H1 (cell line): ENCODE data around the gene KCNMA1. TPM values are rescaled to one million over a fixed set of nuclear protein-coding genes. Genes with fewer than 3 reads are reported as not detected.

Source experiments
- CTCF ChIA-PET: fragments of 300-600 bp; sonication (Branson Sonifier 250); formaldehyde crosslinking; loops from one replicate; lab custom pipeline; 2021; ENCODE audit not compliant: partially characterized antibody; lab: Charles Lee
- POLR2A ChIA-PET: fragments of 300-600 bp; sonication (Branson Sonifier 250); formaldehyde crosslinking; loops from one replicate; lab custom pipeline; 2021; ENCODE audit warnings: inconsistent platforms; ENCODE audit not compliant: partially characterized antibody; lab: Charles Lee
- DNase-seq, 2 experiments: peaks; one replicate each; pipeline versions ENCODE4 v3.0.0 to v3.0.0-alpha.2; 2010 to 2022; ENCODE audit warnings: low spot score in 2 of 2, low read depth in 1 of 2, mixed read lengths in 1 of 2
- FAIRE-seq: peaks from 2 replicates; lab custom pipeline; 2011; peaks lifted over from hg19 to GRCh38; lab: Jason Lieb, UNC
- H2AFZ ChIP-seq: 2 replicates; pipeline ENCODE4 v1.8.1; 2012; ENCODE audit warnings: low read length, inconsistent platforms
- H2AK5ac ChIP-seq: 2 replicates; pipeline ENCODE4 v1.6.1; 2013; ENCODE audit warnings: low read depth, low read length
- H2BK120ac ChIP-seq: replicated peaks from 2 replicates; pipeline ENCODE3; 2013; ENCODE audit warnings: low read depth, low read length, inconsistent platforms
- H2BK12ac ChIP-seq: 2 replicates; pipeline ENCODE4 v1.6.1; 2013; ENCODE audit warnings: low read depth, low read length
- H2BK15ac ChIP-seq: 2 replicates; pipeline ENCODE4 v1.6.1; 2013; ENCODE audit warnings: low read length
- H2BK20ac ChIP-seq: 2 replicates; pipeline ENCODE4 v1.6.1; 2013; ENCODE audit warnings: low read length
- H2BK5ac ChIP-seq: 2 replicates; pipeline ENCODE4 v1.6.1; 2013; ENCODE audit warnings: low read depth, low read length
- H3K14ac ChIP-seq: 2 replicates; pipeline ENCODE4 v1.6.1; 2013; ENCODE audit warnings: inconsistent platforms; ENCODE audit not compliant: insufficient read length
- H3K18ac ChIP-seq: 2 replicates; pipeline ENCODE4 v1.6.1; 2013; ENCODE audit warnings: low read length; ENCODE audit errors: extremely low read depth
- H3K23ac ChIP-seq: 2 replicates; pipeline ENCODE4 v1.6.1; 2013; ENCODE audit warnings: inconsistent platforms; ENCODE audit not compliant: insufficient read length
- H3K23me2 ChIP-seq: 2 replicates; pipeline ENCODE4 v1.6.1; 2013; ENCODE audit warnings: low read depth, low read length
- H3K27ac ChIP-seq: 2 replicates; pipeline ENCODE4 v1.6.1; 2011; ENCODE audit warnings: low read depth, low read length, inconsistent platforms
- H3K27me3 ChIP-seq, 4 experiments: replicated peaks in 1 of 4; 1 replicate in 1 of 4; 2 replicates in 3 of 4; pipeline versions ENCODE4 v1.6.1 to v1.8.1; 2011 to 2013; ENCODE audit warnings: low read length in 3 of 4, mild to moderate bottlenecking in 3 of 4, inconsistent platforms in 2 of 4, mixed read lengths in 2 of 4, moderate library complexity in 1 of 4; ENCODE audit not compliant: control insufficient read depth in 3 of 4, insufficient read depth in 3 of 4; ENCODE audit errors: extremely low read depth in 1 of 4
- H3K36me3 ChIP-seq, 4 experiments: 2 replicates each; pipeline versions ENCODE4 v1.6.1 to v1.8.1; 2011 to 2013; ENCODE audit warnings: mild to moderate bottlenecking in 4 of 4, low read length in 3 of 4, moderate library complexity in 2 of 4, control low read depth in 1 of 4, inconsistent platforms in 1 of 4; ENCODE audit not compliant: insufficient read depth in 4 of 4, control insufficient read depth in 2 of 4
- H3K4ac ChIP-seq: replicated peaks from 2 replicates; pipeline ENCODE3; 2013; ENCODE audit warnings: low read length, low read depth, mixed read lengths, inconsistent platforms; ENCODE audit not compliant: insufficient read length
- H3K4me1 ChIP-seq, 4 experiments: replicated peaks in 1 of 4; 1 replicate in 1 of 4; 2 replicates in 3 of 4; pipeline versions ENCODE4 v1.6.1 to v1.8.1; 2011 to 2013; ENCODE audit warnings: low read length in 3 of 4, inconsistent platforms in 2 of 4, mixed read lengths in 1 of 4; ENCODE audit not compliant: insufficient read depth in 4 of 4, control insufficient read depth in 3 of 4
- H3K4me2 ChIP-seq, 2 experiments: 2 replicates each; pipeline versions ENCODE4 v1.6.1 to v1.8.1; 2011 to 2013; ENCODE audit warnings: low read depth in 2 of 2, low read length in 2 of 2, control low read depth in 1 of 2, inconsistent platforms in 1 of 2, mild to moderate bottlenecking in 1 of 2; ENCODE audit not compliant: insufficient read depth in 1 of 2
- H3K4me3 ChIP-seq, 4 experiments: fragments of 200-600, 300-600 bp in 1 of 4; sonication (generic), shearing (Covaris generic), sonication (Bioruptor Twin) in 1 of 4; 2 replicates each; pipeline versions ENCODE4 v1.5.1 to v1.8.1; 2011 to 2016; ENCODE audit warnings: low read length in 4 of 4, low read depth in 3 of 4, control low read depth in 2 of 4, inconsistent platforms in 2 of 4, mild to moderate bottlenecking in 2 of 4, mixed read lengths in 1 of 4, moderate library complexity in 1 of 4; ENCODE audit not compliant: insufficient read depth in 2 of 4; ENCODE audit errors: extremely low read depth in 1 of 4
- H3K56ac ChIP-seq: replicated peaks from 2 replicates; pipeline ENCODE3; 2013; ENCODE audit warnings: low read depth, mild to moderate bottlenecking, mixed read lengths, low read length, inconsistent platforms; ENCODE audit not compliant: insufficient read length
- H3K79me1 ChIP-seq: 2 replicates; pipeline ENCODE4 v1.6.1; 2013; ENCODE audit warnings: low read depth, low read length, control low read depth
- H3K79me2 ChIP-seq, 2 experiments: 2 replicates each; pipeline versions ENCODE4 v1.6.1 to v1.8.1; 2012 to 2013; ENCODE audit warnings: low read length in 2 of 2, mild to moderate bottlenecking in 2 of 2, inconsistent platforms in 1 of 2; ENCODE audit not compliant: insufficient read depth in 2 of 2, control insufficient read depth in 1 of 2
- H3K9ac ChIP-seq, 4 experiments: replicated peaks in 1 of 4; 1 replicate in 1 of 4; 2 replicates in 3 of 4; pipeline versions ENCODE4 v1.6.1 to v1.8.1; 2011 to 2013; ENCODE audit warnings: low read depth in 3 of 4, low read length in 3 of 4, control low read depth in 2 of 4, mild to moderate bottlenecking in 2 of 4, moderate library complexity in 2 of 4, inconsistent platforms in 1 of 4; ENCODE audit errors: extremely low read depth in 1 of 4
- H3K9me3 ChIP-seq, 2 experiments: 2 replicates each; pipeline versions ENCODE4 v1.6.1 to v1.8.1; 2012 to 2013; ENCODE audit warnings: mild to moderate bottlenecking in 2 of 2, moderate library complexity in 2 of 2, control low read depth in 1 of 2, inconsistent platforms in 1 of 2, low read depth in 1 of 2, low read length in 1 of 2, mixed read lengths in 1 of 2; ENCODE audit not compliant: insufficient read depth in 2 of 2
- H4K20me1 ChIP-seq, 2 experiments: replicated peaks in 1 of 2; 2 replicates each; pipeline versions ENCODE3 to v1.8.1; 2011 to 2013; ENCODE audit warnings: inconsistent platforms in 2 of 2, low read length in 2 of 2, mild to moderate bottlenecking in 1 of 2; ENCODE audit not compliant: insufficient read depth in 2 of 2, control insufficient read depth in 1 of 2
- H4K5ac ChIP-seq: 2 replicates; pipeline ENCODE4 v1.6.1; 2013; ENCODE audit warnings: low read length, low read depth, mixed read lengths, inconsistent platforms; ENCODE audit not compliant: insufficient read length
- H4K8ac ChIP-seq: 2 replicates; pipeline ENCODE4 v1.8.0; 2013; ENCODE audit warnings: mild to moderate bottlenecking, moderate library complexity, low read length, inconsistent platforms; ENCODE audit not compliant: insufficient read depth; ENCODE audit errors: extremely low read depth
- H4K91ac ChIP-seq: replicated peaks from 2 replicates; pipeline ENCODE3; 2013; ENCODE audit warnings: low read length, mixed read lengths, inconsistent platforms; ENCODE audit not compliant: insufficient read length
- ASH2L ChIP-seq: fragments of 200-600, 300-600 bp; sonication (generic); IDR thresholded peaks from one replicate; pipeline ENCODE4 v1.7.1; 2017; ENCODE audit warnings: low read length
- ATF3 ChIP-seq: IDR thresholded peaks from 2 replicates; pipeline ENCODE4 v1.6.1; 2011; ENCODE audit warnings: low read depth, mild to moderate bottlenecking, low read length; ENCODE audit not compliant: insufficient read depth
- BRCA1 ChIP-seq: IDR thresholded peaks from 2 replicates; pipeline ENCODE4 v1.6.1; 2012; ENCODE audit warnings: low read depth, low read length, improper control_type of control experiment
- CBX5 ChIP-seq: fragments of 300-800, 300-1000 bp; sonication (generic); IDR thresholded peaks from 2 replicates; pipeline ENCODE4 v1.7.1; 2016; ENCODE audit warnings: antibody characterized with exemption, low read length, low read depth
- HDAC6 ChIP-seq: IDR thresholded peaks from one replicate; pipeline ENCODE4 v1.7.1; 2012; ENCODE audit warnings: low read depth, mild to moderate bottlenecking, inconsistent platforms, low read length, moderate library complexity
- JUN ChIP-seq: IDR thresholded peaks from 2 replicates; pipeline ENCODE4 v1.6.1; 2011; ENCODE audit warnings: low read depth, mild to moderate bottlenecking, improper control_type of control experiment, low read length
- KDM1A ChIP-seq: fragments of 200-600, 300-600 bp; sonication (generic); IDR thresholded peaks from 2 replicates; pipeline ENCODE4 v1.7.1; 2016; ENCODE audit warnings: mild to moderate bottlenecking, low read length, borderline replicate concordance
- NANOG ChIP-seq: IDR thresholded peaks from 2 replicates; pipeline ENCODE4 v1.6.1; 2011; ENCODE audit warnings: low read length, low read depth, mild to moderate bottlenecking, inconsistent platforms; ENCODE audit not compliant: insufficient read depth, poor library complexity, severe bottlenecking
- POLR2A ChIP-seq, 2 experiments: IDR thresholded peaks; 1 replicate in 1 of 2; 2 replicates in 1 of 2; pipeline ENCODE4 v1.6.1; 2011; ENCODE audit warnings: low read depth in 2 of 2, low read length in 2 of 2, mild to moderate bottlenecking in 2 of 2; ENCODE audit errors: control extremely low read depth in 1 of 2
- RBBP5 ChIP-seq: IDR thresholded peaks from 2 replicates; pipeline ENCODE4 v1.7.1; 2012; ENCODE audit warnings: low read depth, mild to moderate bottlenecking, inconsistent platforms, low read length, moderate library complexity, borderline replicate concordance
- RNF2 ChIP-seq: fragments of 200-900, 300-1000 bp; sonication (generic); IDR thresholded peaks from 2 replicates; pipeline ENCODE4 v1.7.1; 2016; ENCODE audit warnings: borderline replicate concordance, low read depth, mild to moderate bottlenecking, antibody characterized with exemption, low read length; ENCODE audit not compliant: poor library complexity, severe bottlenecking; ENCODE audit errors: missing control alignments
- RXRA ChIP-seq: IDR thresholded peaks from 2 replicates; pipeline ENCODE4 v1.6.1; 2011; ENCODE audit warnings: low read depth, mild to moderate bottlenecking, low read length, moderate library complexity; ENCODE audit not compliant: insufficient read depth
- TEAD4 ChIP-seq: IDR thresholded peaks from 2 replicates; pipeline ENCODE4 v1.6.1; 2012; ENCODE audit warnings: low read depth, low read length, inconsistent platforms, mixed read lengths
- whole genome bisulfite sequencing, 2 experiments: shearing (Covaris generic) in 1 of 2; methylation state at CpG; one replicate each; pipeline versions ENCODE4 v1.1.6 to v1.1.7; 2013 to 2015; ENCODE audit warnings: low lambda C conversion rate in 2 of 2, mixed read lengths in 2 of 2, inconsistent platforms in 1 of 2, low coverage in 1 of 2, missing lambda C conversion rate in 1 of 2; ENCODE audit not compliant: insufficient replicate concordance in 2 of 2, insufficient coverage in 1 of 2, insufficient read length in 1 of 2; ENCODE audit errors: extremely low coverage in 1 of 2, missing lambda C conversion rate in 1 of 2; 5-methylcytosine and 5-hydroxymethylcytosine counted together
- polyA plus RNA-seq, 7 experiments: library from polyadenylated mRNA; depleted of rRNA in 3 of 7; stranded (reverse) in 5 of 7; unstranded in 2 of 7; fragments of >200 nt in 5 of 7; fragments of 200-250 nt in 2 of 7; gene quantifications; 1 replicate in 5 of 7; 2 replicates in 1 of 7; 4 replicates in 1 of 7; pipeline versions ENCODE4 v1.2.1 to v1.2.3, GENCODE V29; 2011 to 2013; ENCODE audit warnings: missing spikeins in 2 of 7, mixed read lengths in 2 of 7
- total RNA-seq: library from RNA; stranded (reverse); fragmentation: NEBNext Ultra II Directional; extraction: Animal tissue kit (Norgen Biotek cat#: 25700); gene quantifications from 2 replicates; pipeline ENCODE4 v1.2.1, GENCODE V29; 2021

KCNMA1 gene
- total and polyA plus RNA-seq, 2 of the 8 experiments (the other 6 are each of a cell fraction or from before 2014, with no cell fraction given): 10.2 to 11.1 TPM

- H4K91ac ChIP-seq: no peak overlapping the region
- no peak overlapping the region for H3K56ac ChIP-seq
- no peak overlapping the region for H2AFZ ChIP-seq
- H2BK15ac ChIP-seq: no peak overlapping the region
- no peak overlapping the region for H2BK5ac ChIP-seq
- H3K23me2 ChIP-seq: no peaks in the 10 kb centered on the region
- H4K20me1 ChIP-seq: no peaks in the 10 kb centered on the region
- no peak overlapping the region for H3K27ac ChIP-seq
- POLR2A ChIA-PET: no interaction called here
- no peaks in the 10 kb centered on the region for H3K36me3 ChIP-seq
- H2AK5ac ChIP-seq: no peak overlapping the region; the same call in 1 of the 2 replicates
- no peaks in the 10 kb centered on the region for H3K27me3 ChIP-seq
- CTCF ChIA-PET: interaction anchor here (0.9 kb wide), 1 partner anchor 11 kb away, joined by 3 read pairs; no protein-coding TSS in a partner anchor
- no peak overlapping the region for H2BK12ac ChIP-seq
- no peaks in the 10 kb centered on the region for H3K79me2 ChIP-seq
- no peak overlapping the region for H4K8ac ChIP-seq
- DNase-seq (no peak), FAIRE-seq (no peak)
- no peak overlapping the region for H3K18ac ChIP-seq
- H3K23ac ChIP-seq: no peak overlapping the region
- no peak overlapping the region for H3K4me3 ChIP-seq
- no peaks in the 10 kb centered on the region for H3K9me3 ChIP-seq
- H4K5ac ChIP-seq: no peak overlapping the region
- H2BK20ac ChIP-seq: no peak overlapping the region
- H3K4me1 ChIP-seq: peaks cover 0 to 4% (median 0%) of the 10 kb centered on the region in 4 experiments; a peak in 3 of 7 replicates
- no peak overlapping the region for H3K4me2 ChIP-seq
- H3K14ac ChIP-seq: no peak overlapping the region
- H3K4ac ChIP-seq: no peak overlapping the region
- H3K9ac ChIP-seq: no peak overlapping the region
- H2BK120ac ChIP-seq: no peak overlapping the region
- H3K79me1 ChIP-seq: no peaks in the 10 kb centered on the region
- WGBS, 2 experiments: 93% methylated on average over 3 of the region's 3 CpGs; no CpG with 5 or more reads in 1 of the 2 experiments
- TF ChIP-seq KDM1A (no peak), NANOG (no peak), ASH2L (no peak), POLR2A (IDR thresholded peaks at IDR 0.05; ENCODE audit: control extremely low read depth in 1 of 2, low read depth in 2 of 2, low read length in 2 of 2) (no peak), RXRA (no peak), HDAC6 (no peak), CBX5 (no peak), ATF3 (no peak), BRCA1 (no peak), JUN (no peak), RBBP5 (no peak), TEAD4 (no peak), RNF2 (no peak)
Observed at GRCh38 chr10:77308084-77308732, 329.4 kb downstream of the KCNMA1 start.
